Measurements from ENCODE around the gene PCDHB16. TPM values are rescaled to one million over a fixed set of nuclear protein-coding genes. Genes with fewer than 3 reads are reported as not detected.
"Not testable (repeated sequence)": the region's sequence is repeated elsewhere in the genome, so short reads cannot be mapped to it uniquely, and the experiment has no call there.

PCDHB16 gene
- total RNA-seq, 1 donor from 2014 or later = 3.4 TPM

GRCh38 chr5:141184117-141184855 lies 2.1 kb downstream of the PCDHB16 start:
- DNase-seq (ENCODE audit: low spot score) = not testable (repeated sequence)

- DNase-seq (ENCODE audit: low spot score) = no peak
Observed at GRCh38 chr5:141186897-141187512, 4.8 kb downstream of the PCDHB16 start, which contains the start of gene PCDHB9. Gene PCDHB9 (plus strand): TSS chr5:141187161. CDS start chr5:141187319, 158 bp downstream.

GRCh38 chr5:141188682-141189081 lies 6.5 kb downstream of the PCDHB16 start:
- not testable (repeated sequence) for DNase-seq (ENCODE audit: low spot score)

- DNase-seq (ENCODE audit: low spot score) = not testable (repeated sequence)
Observed at GRCh38 chr5:141189131-141189530, 6.9 kb downstream of the PCDHB16 start.

- no peak for DNase-seq (ENCODE audit: low spot score)
Observed at GRCh38 chr5:141192110-141192725, 10.0 kb downstream of the PCDHB16 start, which contains the start of gene PCDHB10. Gene PCDHB10 (plus strand): TSS chr5:141192353. CDS start chr5:141192553, 200 bp downstream.

GRCh38 chr5:141194332-141194731 lies 12.1 kb downstream of the PCDHB16 start:
- not testable (repeated sequence) for DNase-seq (ENCODE audit: low spot score)

GRCh38 chr5:141196363-141196762 lies 14.2 kb downstream of the PCDHB16 start:
- no peak for DNase-seq (ENCODE audit: low spot score)

GRCh38 chr5:141199359-141200235 lies 17.4 kb downstream of the PCDHB16 start, which contains the start of gene PCDHB11:
Gene PCDHB11 (plus strand): TSS chr5:141199627. CDS start chr5:141199775, 148 bp downstream.
- DNase-seq (ENCODE audit: low spot score) = no peak

- not testable (repeated sequence) for DNase-seq (ENCODE audit: low spot score)
Observed at GRCh38 chr5:141201126-141201525, 18.9 kb downstream of the PCDHB16 start.

- not testable (repeated sequence) for DNase-seq (ENCODE audit: low spot score)
Observed at GRCh38 chr5:141201646-141202045, 19.5 kb downstream of the PCDHB16 start.

- DNase-seq (ENCODE audit: low spot score) = no peak
Observed at GRCh38 chr5:141208478-141208877, 26.3 kb downstream of the PCDHB16 start, which contains the start of gene PCDHB12. Gene PCDHB12 (plus strand): TSS chr5:141208719. CDS start chr5:141208908, 189 bp downstream.

- DNase-seq (ENCODE audit: low spot score) = not testable (repeated sequence)
Observed at GRCh38 chr5:141210281-141210680, 28.1 kb downstream of the PCDHB16 start.

GRCh38 chr5:141210849-141211248 lies 28.7 kb downstream of the PCDHB16 start:
- not testable (repeated sequence) for DNase-seq (ENCODE audit: low spot score)

- not testable (repeated sequence) for DNase-seq (ENCODE audit: low spot score)
Observed at GRCh38 chr5:141213656-141214339, 31.6 kb downstream of the PCDHB16 start, which contains the start of gene PCDHB13. Gene PCDHB13 (plus strand): TSS chr5:141213919. CDS start chr5:141214124, 205 bp downstream.

GRCh38 chr5:141214583-141214982 lies 32.4 kb downstream of the PCDHB16 start:
- not testable (repeated sequence) for DNase-seq (ENCODE audit: low spot score)

GRCh38 chr5:141215504-141215903 lies 33.3 kb downstream of the PCDHB16 start:
- DNase-seq (ENCODE audit: low spot score) = not testable (repeated sequence)

- not testable (repeated sequence) for DNase-seq (ENCODE audit: low spot score)
Observed at GRCh38 chr5:141216035-141216434, 33.8 kb downstream of the PCDHB16 start.

GRCh38 chr5:141223112-141223783 lies 41.1 kb downstream of the PCDHB16 start, which contains the start of gene PCDHB14:
Gene PCDHB14 (plus strand): TSS chr5:141223343. CDS start chr5:141223506, 163 bp downstream.
- no peak for DNase-seq (ENCODE audit: low spot score)

GRCh38 chr5:141224844-141225243 lies 42.7 kb downstream of the PCDHB16 start:
- DNase-seq (ENCODE audit: low spot score) = not testable (repeated sequence)

GRCh38 chr5:141225421-141225820 lies 43.2 kb downstream of the PCDHB16 start:
- not testable (repeated sequence) for DNase-seq (ENCODE audit: low spot score)

All from ureter (tissue), 1 donor.